ENCODE data around the gene FAM83G. TPM values are rescaled to one million over a fixed set of nuclear protein-coding genes. Genes with fewer than 3 reads are reported as not detected.

Gene FAM83G
- total and polyA plus RNA-seq, 2 donors (not counting 3 experiments of a cell fraction or from before 2014, with no cell fraction given) = 7.0 to 10.9 TPM

DNA sequence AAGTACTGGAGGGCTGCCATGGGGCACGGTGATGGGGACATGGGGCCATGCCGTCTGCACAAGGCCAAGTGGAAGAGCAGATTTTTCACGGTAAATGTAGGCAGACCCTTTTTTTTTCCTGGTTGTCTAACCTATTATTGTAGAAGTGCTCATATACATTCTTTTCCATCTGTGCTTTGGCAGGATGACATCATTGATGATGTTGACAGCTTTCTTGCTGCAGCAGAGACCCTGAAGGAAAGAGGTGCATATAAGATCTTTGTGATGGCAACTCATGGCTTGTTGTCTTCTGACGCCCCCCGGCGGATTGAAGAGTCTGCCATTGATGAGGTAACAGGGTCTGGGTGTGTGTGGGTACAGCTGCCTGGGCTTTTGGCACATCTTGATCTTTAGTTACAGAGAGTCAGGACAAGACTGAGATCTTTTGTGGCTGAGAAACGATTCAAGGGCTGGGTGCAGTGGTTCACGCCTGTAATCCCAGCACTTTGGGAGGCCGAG is 75.9 kb downstream of the FAM83G start:
- intact Hi-C loops (cut with micrococcal nuclease) (no loop called here), dilution Hi-C loops (cut with MboI; ENCODE audit: extremely low pct_ligation_motif_present, low sequenced_read_pairs) (no loop called here)
- Histone ChIP-seq H3K27ac (ENCODE audit: insufficient read depth, low read depth, low read length) (no peak overlapping the region), H3K79me2 (ENCODE audit: control insufficient read depth, insufficient read depth, low read length) (no peaks in the 10 kb centered on the region), H2AFZ (ENCODE audit: low read depth, low read length) (no peak overlapping the region), H3K9me3 (replicated peaks; ENCODE audit: control insufficient read depth, insufficient read depth, low read length) (no peaks in the 10 kb centered on the region), H3K4me1 (ENCODE audit: control insufficient read depth, extremely low read depth, insufficient read depth, low read length) (no peaks in the 10 kb centered on the region), H3K36me3 (ENCODE audit: control insufficient read depth in 2 of 2, extremely low read depth in 1 of 2, insufficient read depth in 2 of 2, low read length in 2 of 2) (peaks cover 2 to 9% of the 10 kb centered on the region in 2 experiments), H3K27me3 (ENCODE audit: control insufficient read depth in 2 of 2, insufficient read depth in 2 of 2, low read length in 2 of 2) (no peaks in the 10 kb centered on the region), H3K9ac (replicated peaks; ENCODE audit: extremely low read depth, insufficient read depth, low read length) (no peak overlapping the region), H4K20me1 (replicated peaks; ENCODE audit: control insufficient read depth, extremely low read depth, insufficient read depth, low read length) (no peaks in the 10 kb centered on the region), H3K4me2 (ENCODE audit: insufficient read depth, low read length) (no peak overlapping the region), H3K4me3 (replicated peaks in 1 of 3; ENCODE audit: insufficient read depth in 1 of 3, low read depth in 1 of 3, low read length in 3 of 3) (no peak overlapping the region), H3K9me1 (replicated peaks; ENCODE audit: control insufficient read depth, extremely low read depth, insufficient read depth, low read length) (no peaks in the 10 kb centered on the region)
- DNase-seq (ENCODE audit: low read depth, low spot score) (no peak), FAIRE-seq (peak; percentile 18)
- CTCF ChIA-PET = no interaction called here
- BruUV-seq (replicated peaks) = no TSS peak
- TF ChIP-seq POLR2AphosphoS5 (IDR thresholded peaks at IDR 0.05; ENCODE audit: insufficient read depth, low read depth, low read length) (no peak), MYC (IDR thresholded peaks at IDR 0.05; ENCODE audit: low read depth, low read length) (no peak), GATA2 (IDR thresholded peaks at IDR 0.05; ENCODE audit: insufficient read depth, insufficient read length, low read depth, low read length) (no peak), EZH2 (IDR thresholded peaks at IDR 0.05; ENCODE audit: borderline replicate concordance, low read depth, low read length, severe bottlenecking) (no peak), FOS (IDR thresholded peaks at IDR 0.05; ENCODE audit: borderline replicate concordance, insufficient read depth, low read length) (no peak), POLR2A (IDR thresholded peaks at IDR 0.05; ENCODE audit: low read depth, low read length) (no peak), MAX (IDR thresholded peaks at IDR 0.05; ENCODE audit: insufficient read depth, insufficient read length) (no peak), JUN (IDR thresholded peaks at IDR 0.05; ENCODE audit: borderline replicate concordance, insufficient read depth, insufficient read length, low read depth) (no peak)
- TF ChIP-seq, protein P1, sequence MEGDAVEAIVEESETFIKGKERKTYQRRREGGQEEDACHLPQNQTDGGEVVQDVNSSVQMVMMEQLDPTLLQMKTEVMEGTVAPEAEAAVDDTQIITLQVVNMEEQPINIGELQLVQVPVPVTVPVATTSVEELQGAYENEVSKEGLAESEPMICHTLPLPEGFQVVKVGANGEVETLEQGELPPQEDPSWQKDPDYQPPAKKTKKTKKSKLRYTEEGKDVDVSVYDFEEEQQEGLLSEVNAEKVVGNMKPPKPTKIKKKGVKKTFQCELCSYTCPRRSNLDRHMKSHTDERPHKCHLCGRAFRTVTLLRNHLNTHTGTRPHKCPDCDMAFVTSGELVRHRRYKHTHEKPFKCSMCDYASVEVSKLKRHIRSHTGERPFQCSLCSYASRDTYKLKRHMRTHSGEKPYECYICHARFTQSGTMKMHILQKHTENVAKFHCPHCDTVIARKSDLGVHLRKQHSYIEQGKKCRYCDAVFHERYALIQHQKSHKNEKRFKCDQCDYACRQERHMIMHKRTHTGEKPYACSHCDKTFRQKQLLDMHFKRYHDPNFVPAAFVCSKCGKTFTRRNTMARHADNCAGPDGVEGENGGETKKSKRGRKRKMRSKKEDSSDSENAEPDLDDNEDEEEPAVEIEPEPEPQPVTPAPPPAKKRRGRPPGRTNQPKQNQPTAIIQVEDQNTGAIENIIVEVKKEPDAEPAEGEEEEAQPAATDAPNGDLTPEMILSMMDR (IDR thresholded peaks at IDR 0.05; ENCODE audit: extremely low read depth in 1 of 2, insufficient read depth in 1 of 2, low read depth in 1 of 2, low read length in 2 of 2) = no peak
- POLR2A ChIA-PET = no interaction called here

Data from endothelial cell of umbilical vein (primary cell).